Measurements from ENCODE around the gene EFL1.

The EFL1 gene

DNA sequence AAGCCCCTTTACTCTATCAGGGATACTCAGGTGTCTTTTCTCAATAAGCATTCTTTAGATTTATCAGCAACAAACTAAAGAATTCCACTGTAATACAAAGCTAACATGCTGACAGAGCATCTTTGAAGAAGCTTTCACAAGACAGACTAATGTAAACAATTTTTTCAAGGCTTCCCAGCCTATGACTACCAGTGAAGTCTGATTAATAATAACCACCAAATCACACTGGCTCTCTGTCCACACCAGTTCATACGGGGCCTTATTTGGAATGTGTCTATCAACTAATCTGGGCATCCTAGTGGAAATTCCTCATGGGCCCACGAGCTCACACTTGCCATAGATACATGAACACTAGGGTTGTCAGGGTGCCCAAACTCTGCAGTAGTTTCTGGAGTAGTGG, 84.5 kb downstream of the EFL1 start:
- H3K27ac ChIP-seq (ENCODE audit: extremely low read depth, low read depth, low read length), result no peak overlapping the region
- H3K36me3 ChIP-seq (ENCODE audit: control insufficient read depth in 2 of 2, insufficient read depth in 1 of 2, low read length in 2 of 2), result no peaks in the 10 kb centered on the region; a peak in 1 of 3 replicates
- TF ChIP-seq ZNF239 (tag by site-specific recombination; IDR thresholded peaks at IDR 0.05) (no peak), ZNF747 (tag by site-specific recombination; IDR thresholded peaks at IDR 0.05) (no peak), ZNF2 (tag by site-specific recombination; IDR thresholded peaks at IDR 0.05) (no peak), EGR2 (tag by site-specific recombination; IDR thresholded peaks at IDR 0.05; ENCODE audit: low read depth) (no peak), BCL11B (tag by site-specific recombination; IDR thresholded peaks at IDR 0.05; ENCODE audit: low read depth) (no peak), ZNF350 (tag by site-specific recombination; IDR thresholded peaks at IDR 0.05) (no peak), TCF7L2 (IDR thresholded peaks at IDR 0.05; ENCODE audit: borderline replicate concordance, low read depth, low read length) (no peak), ZNF223 (tag by site-specific recombination; IDR thresholded peaks at IDR 0.05) (no peak), ZNF658 (tag by site-specific recombination; IDR thresholded peaks at IDR 0.05) (no peak), REST (tag by site-specific recombination; IDR thresholded peaks at IDR 0.05) (no peak), ZNF558 (tag by site-specific recombination; IDR thresholded peaks at IDR 0.05) (no peak), ZNF138 (tag by site-specific recombination; IDR thresholded peaks at IDR 0.05; ENCODE audit: borderline replicate concordance) (no peak), ZNF473 (tag by site-specific recombination; IDR thresholded peaks at IDR 0.05) (no peak), PRDM6 (tag by site-specific recombination; IDR thresholded peaks at IDR 0.05) (no peak), ZNF214 (tag by site-specific recombination; IDR thresholded peaks at IDR 0.05; ENCODE audit: borderline replicate concordance) (no peak)
- TF ChIP-seq, protein P1, sequence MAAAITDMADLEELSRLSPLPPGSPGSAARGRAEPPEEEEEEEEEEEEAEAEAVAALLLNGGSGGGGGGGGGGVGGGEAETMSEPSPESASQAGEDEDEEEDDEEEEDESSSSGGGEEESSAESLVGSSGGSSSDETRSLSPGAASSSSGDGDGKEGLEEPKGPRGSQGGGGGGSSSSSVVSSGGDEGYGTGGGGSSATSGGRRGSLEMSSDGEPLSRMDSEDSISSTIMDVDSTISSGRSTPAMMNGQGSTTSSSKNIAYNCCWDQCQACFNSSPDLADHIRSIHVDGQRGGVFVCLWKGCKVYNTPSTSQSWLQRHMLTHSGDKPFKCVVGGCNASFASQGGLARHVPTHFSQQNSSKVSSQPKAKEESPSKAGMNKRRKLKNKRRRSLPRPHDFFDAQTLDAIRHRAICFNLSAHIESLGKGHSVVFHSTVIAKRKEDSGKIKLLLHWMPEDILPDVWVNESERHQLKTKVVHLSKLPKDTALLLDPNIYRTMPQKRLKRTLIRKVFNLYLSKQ (tag by site-specific recombination; IDR thresholded peaks at IDR 0.05; ENCODE audit: borderline replicate concordance), result no peak
- TF ChIP-seq, protein P2, sequence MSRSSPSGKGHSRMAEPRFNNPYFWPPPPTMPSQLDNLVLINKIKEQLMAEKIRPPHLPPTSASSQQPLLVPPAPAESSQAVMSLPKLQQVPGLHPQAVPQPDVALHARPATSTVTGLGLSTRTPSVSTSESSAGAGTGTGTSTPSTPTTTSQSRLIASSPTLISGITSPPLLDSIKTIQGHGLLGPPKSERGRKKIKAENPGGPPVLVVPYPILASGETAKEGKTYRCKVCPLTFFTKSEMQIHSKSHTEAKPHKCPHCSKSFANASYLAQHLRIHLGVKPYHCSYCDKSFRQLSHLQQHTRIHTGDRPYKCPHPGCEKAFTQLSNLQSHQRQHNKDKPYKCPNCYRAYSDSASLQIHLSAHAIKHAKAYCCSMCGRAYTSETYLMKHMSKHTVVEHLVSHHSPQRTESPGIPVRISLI (tag by site-specific recombination; IDR thresholded peaks at IDR 0.05), result no peak
- H3K9me3 ChIP-seq (ENCODE audit: control insufficient read depth, insufficient read depth, low read depth, low read length), result no peaks in the 10 kb centered on the region
- no peak overlapping the region for H3K4me3 ChIP-seq (ENCODE audit: low read depth, low read length)
- ChIA-PET CTCF (interaction anchor here (0.7 kb wide), 1 partner anchor 20 kb away, joined by 4 read pairs; no protein-coding TSS in a partner anchor), POLR2A (interaction anchor here (0.5 kb wide), 1 partner anchor 854 kb away, joined by 3 read pairs; the partner anchor contains the start of gene STARD5)
- H3K4me1 ChIP-seq (ENCODE audit: control insufficient read depth, insufficient read depth, low read length), result no peaks in the 10 kb centered on the region
